22Rv1 (cell line): ENCODE measurements around the gene COL5A1.
"Not testable (repeated sequence)": the region's sequence is repeated elsewhere in the genome, so short reads cannot be mapped to it uniquely, and the experiment has no call there.

Experiments used
- H3K27ac ChIP-seq: fragments of 450-650 bp; 2 replicates; pipeline ENCODE4 v1.5.1; 2017
- CTCF ChIP-seq: fragments of 450-650 bp; IDR thresholded peaks from 2 replicates; pipeline ENCODE4 v1.5.1; 2017; ENCODE audit warnings: mild to moderate bottlenecking
- ZFX ChIP-seq: fragments of 450-650 bp; IDR thresholded peaks from 2 replicates; pipeline ENCODE4 v1.6.1; 2017; ENCODE audit warnings: antibody characterized with exemption, borderline replicate concordance

Gene COL5A1

GRCh38 chr9:134707731-134708671 is 66.4 kb downstream of the COL5A1 start:
- no peak overlapping the region for H3K27ac ChIP-seq
- TF ChIP-seq CTCF (no peak), ZFX (no peak)

DNA sequence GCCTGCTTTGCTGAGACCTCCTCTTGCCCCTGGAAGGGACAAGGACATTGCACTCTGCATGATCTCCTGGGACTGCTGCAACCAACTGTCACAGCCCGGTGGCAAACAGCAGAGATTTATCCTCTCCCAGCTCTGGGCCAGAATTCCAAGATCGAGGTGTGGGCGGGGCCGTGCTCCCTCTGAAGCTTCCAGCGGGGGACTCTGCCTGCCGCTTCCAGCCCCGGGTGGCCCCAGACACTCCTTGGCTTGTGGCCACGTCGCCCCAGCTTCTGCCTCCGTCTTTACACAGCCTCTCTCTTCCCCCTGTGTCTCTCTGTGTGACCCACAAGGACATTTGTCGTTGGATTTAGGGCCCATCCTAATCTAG is 67.1 kb downstream of the COL5A1 start:
- H3K27ac ChIP-seq = no peak overlapping the region
- TF ChIP-seq ZFX = no peak

DNA sequence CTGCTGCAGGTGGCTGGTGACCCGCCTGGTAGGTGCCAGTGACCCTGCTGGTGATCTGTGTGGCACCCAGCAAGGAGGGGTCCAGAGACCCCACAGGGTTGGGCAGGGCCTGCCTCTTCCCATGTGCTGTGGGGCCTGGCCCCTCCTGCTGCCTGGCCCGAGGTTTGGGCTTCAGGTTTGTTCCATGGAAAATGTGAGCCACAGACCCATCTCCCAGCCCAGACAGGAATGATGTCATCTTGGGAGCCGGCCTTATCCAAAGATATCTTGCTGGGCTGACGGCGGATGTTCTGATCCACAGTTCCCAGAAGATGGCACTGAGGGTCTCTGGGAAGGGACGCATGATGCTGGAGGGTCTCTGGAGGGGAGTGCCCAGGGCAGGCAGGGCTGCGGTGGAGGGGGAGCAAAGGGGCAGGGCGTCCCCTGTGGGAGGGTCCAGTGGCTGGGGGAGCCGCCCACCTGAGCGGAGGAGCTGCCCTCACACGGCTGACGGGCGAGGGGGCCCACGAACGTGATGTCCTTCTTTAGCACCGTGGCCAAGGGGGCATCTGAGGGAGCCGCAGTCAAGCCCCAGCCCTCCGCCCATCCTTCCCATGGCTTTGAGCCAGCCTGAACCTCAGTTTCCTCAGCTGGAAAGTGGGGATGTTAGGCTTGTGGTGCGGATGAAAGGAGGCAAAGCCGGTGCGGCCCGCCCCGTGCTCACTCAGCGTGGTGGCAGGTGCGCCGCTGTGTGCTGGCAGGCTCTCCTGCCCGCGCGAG is 68.1 kb downstream of the COL5A1 start:
- no peak for TF ChIP-seq ZFX
- TF ChIP-seq CTCF = no peak

GRCh38 chr9:134710271-134710540 is 68.6 kb downstream of the COL5A1 start:
- H3K27ac ChIP-seq = no peak overlapping the region
- no peak for TF ChIP-seq CTCF

More for the DNA sequence above, 68.1 kb downstream of the COL5A1 start:
- H3K27ac ChIP-seq = no peak overlapping the region

GRCh38 chr9:134710901-134711300 is 69.3 kb downstream of the COL5A1 start:
- TF ChIP-seq CTCF = no peak
- no peak for TF ChIP-seq ZFX
- H3K27ac ChIP-seq = no peak overlapping the region

DNA sequence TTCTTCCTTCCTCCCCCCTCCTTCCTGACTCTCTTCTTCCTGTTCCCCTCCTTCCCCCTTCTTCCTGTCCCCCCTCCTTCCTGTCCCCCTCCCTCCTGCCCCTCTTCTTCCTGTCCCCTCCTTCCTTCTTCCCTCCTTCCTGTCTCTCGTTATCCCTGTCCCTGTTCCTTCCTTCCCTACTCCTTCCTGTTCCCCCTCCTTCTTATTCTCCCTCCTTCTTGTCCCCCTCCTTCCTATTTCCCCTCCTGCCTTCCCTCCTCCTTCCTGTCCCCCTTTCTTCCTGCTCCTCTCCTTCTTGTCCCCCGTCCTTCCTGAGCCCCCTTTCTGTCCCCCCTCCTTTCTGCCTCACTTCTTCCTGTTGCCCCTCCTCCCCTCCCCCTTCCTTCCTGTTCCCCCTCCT is 70.6 kb downstream of the COL5A1 start:
- TF ChIP-seq ZFX (no peak), CTCF (no peak)
- H3K27ac ChIP-seq = no peak overlapping the region

- no peak overlapping the region for H3K27ac ChIP-seq
- TF ChIP-seq ZFX (no peak), CTCF (no peak)
Observed at GRCh38 chr9:134712926-134713325, 71.3 kb downstream of the COL5A1 start.

- H3K27ac ChIP-seq = not testable (repeated sequence)
Observed at GRCh38 chr9:134715536-134715935, 73.9 kb downstream of the COL5A1 start.
